TTC549 (cell line): ENCODE data around the gene CNNM3.
"Not testable (repeated sequence)": the region's sequence is repeated elsewhere in the genome, so short reads cannot be mapped to it uniquely, and the experiment has no call there.

ENCODE experiments used
- FAIRE-seq: peaks from 2 replicates; lab custom pipeline; 2012; peaks lifted over from hg19 to GRCh38; lab: Jason Lieb, UNC

Gene CNNM3

DNA sequence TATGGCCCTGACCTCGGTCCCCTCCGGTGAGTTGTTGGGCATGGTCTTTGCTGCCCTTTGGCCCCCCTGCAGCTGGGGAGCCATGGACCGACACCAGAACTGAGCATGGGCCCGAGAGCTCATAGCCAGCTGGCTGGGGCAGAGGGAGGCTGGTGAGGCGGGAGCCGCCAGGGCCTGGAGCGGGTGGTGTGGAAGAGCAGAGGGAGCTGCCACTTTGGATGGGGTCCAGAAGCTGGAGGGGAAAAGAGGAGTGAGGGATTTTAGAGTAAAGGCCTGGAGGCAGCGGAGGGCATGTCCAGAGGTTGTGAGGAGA lies 16.5 kb upstream of the CNNM3 start:
- no peak for FAIRE-seq

GRCh38 chr2:96800061-96801004 lies 15.7 kb upstream of the CNNM3 start:
- FAIRE-seq = no peak

- no peak for FAIRE-seq
These were observed 14.9 kb upstream of the CNNM3 start for GRCh38 chr2:96801005-96801785.

GRCh38 chr2:96801786-96802595 lies 14.1 kb upstream of the CNNM3 start:
- FAIRE-seq = no peak

- no peak for FAIRE-seq
These were observed 13.3 kb upstream of the CNNM3 start for GRCh38 chr2:96802721-96803120.

GRCh38 chr2:96804986-96805385 lies 11.1 kb upstream of the CNNM3 start:
- no peak for FAIRE-seq

- FAIRE-seq = not testable (repeated sequence)
These were observed 10.1 kb upstream of the CNNM3 start for GRCh38 chr2:96805946-96806345.

GRCh38 chr2:96806468-96807126 lies 9.5 kb upstream of the CNNM3 start:
- FAIRE-seq = no peak

DNA sequence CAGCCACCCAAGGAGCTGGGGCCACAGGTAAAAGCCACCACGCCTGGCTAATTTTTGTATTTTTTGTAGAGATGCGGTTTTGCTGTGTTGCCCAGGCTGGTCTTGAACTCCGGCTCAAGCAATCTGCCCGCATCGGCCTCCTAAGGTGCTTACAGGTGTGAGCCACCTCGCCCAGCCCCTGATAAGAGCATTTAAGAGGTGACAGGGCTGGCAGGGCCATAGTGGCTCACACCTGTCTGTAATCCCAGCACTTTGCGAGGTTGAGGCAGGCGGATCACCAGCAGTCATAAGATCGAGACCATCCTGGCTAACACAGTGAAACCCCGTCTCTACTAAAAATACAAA lies 9.0 kb upstream of the CNNM3 start:
- no peak for FAIRE-seq

DNA sequence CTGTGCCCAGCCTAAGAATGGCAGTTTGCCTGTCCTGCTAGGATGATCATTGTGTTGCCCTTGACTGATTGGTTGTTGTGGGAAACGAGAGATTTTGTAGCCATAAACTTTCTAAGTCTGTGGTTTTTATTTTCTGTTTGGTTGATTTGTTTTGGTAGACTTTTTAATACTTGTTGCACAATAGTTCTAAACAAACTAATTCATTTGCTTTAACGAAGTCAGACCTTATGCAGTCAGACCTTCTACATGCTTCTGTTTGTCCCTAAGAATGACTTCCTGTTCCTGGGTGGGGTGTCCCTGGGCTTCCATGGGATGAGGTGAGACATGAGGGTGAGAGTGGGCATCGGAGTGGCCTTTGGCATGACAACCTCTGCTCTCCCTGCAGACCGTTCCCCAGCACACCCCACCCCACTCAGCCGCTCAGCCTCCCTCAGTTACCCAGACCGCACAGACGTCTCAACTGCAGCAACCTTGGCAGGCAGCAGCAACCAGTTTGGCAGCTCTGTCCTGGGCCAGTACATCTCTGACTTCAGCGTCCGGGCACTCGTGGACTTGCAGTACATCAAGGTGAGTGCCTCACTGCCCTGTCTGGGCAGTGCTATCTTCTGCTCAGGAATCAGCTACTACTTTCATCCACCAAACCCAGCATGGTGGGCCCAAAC lies 7.8 kb upstream of the CNNM3 start:
- FAIRE-seq = no peak

GRCh38 chr2:96809216-96809882 lies 6.7 kb upstream of the CNNM3 start:
- no peak for FAIRE-seq

DNA sequence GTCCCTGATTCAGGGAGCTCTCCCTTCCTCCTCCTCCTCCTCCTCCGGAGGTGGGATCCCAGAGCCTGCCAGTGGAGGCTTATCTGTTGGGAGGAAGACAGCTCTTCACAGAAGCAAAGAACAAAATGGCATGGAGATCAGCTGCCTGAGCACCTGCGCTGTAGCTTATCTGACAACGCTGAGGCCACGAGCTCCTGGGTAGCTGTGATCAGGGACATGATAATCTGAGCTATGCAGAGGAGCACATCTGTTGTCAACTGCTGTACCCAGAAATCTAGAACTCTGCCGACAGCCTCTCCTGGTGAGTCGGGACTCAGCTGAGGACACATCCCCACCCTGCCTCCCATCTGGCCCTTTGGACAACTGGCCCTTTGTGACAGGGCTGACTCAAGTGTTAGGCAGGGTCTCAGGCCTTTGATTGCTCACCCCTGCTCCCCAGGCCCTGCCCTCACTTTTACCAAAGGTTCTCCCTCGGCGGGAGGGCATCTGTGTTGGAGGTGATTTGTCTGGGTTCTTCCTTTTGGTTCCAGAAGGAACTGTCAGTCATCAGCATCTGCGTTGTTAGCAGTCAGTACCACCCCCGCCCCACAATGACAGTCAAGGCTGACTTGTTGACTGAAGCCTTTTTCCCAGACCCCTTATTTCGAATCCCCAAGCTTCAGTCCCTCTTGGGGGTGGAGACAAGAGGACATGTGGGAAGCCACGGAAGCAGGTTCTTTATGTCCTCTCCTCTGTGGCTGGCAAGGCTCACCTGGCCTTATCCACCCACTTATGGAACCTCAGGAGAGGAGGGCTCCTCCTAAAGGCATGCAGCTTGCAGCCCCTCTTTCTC lies 5.9 kb upstream of the CNNM3 start:
- FAIRE-seq = no peak

DNA sequence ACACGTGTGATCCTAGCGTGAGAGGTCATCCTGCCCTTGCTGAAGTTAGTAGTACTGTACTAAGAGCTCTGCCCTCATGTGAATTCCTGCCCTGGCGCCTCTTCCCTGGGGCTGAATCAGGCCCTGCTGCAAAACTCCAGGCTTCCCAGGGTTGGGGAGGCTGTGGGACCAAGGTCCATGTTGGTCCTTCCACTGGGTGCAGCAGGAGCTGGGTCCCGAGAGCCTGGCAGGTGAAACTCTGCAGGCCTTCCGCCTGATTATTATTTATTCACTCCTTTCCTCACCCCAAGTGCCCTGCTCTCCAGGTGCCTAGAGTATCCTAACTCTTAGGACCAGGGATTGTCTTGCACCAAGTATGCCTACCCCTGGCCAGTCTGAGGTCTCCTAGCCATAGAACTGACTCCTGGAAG lies 5.3 kb upstream of the CNNM3 start:
- no peak for FAIRE-seq

- FAIRE-seq = no peak
These were observed 4.2 kb upstream of the CNNM3 start for GRCh38 chr2:96811917-96812316.

GRCh38 chr2:96813656-96814055 lies 2.4 kb upstream of the CNNM3 start:
- no peak for FAIRE-seq

DNA sequence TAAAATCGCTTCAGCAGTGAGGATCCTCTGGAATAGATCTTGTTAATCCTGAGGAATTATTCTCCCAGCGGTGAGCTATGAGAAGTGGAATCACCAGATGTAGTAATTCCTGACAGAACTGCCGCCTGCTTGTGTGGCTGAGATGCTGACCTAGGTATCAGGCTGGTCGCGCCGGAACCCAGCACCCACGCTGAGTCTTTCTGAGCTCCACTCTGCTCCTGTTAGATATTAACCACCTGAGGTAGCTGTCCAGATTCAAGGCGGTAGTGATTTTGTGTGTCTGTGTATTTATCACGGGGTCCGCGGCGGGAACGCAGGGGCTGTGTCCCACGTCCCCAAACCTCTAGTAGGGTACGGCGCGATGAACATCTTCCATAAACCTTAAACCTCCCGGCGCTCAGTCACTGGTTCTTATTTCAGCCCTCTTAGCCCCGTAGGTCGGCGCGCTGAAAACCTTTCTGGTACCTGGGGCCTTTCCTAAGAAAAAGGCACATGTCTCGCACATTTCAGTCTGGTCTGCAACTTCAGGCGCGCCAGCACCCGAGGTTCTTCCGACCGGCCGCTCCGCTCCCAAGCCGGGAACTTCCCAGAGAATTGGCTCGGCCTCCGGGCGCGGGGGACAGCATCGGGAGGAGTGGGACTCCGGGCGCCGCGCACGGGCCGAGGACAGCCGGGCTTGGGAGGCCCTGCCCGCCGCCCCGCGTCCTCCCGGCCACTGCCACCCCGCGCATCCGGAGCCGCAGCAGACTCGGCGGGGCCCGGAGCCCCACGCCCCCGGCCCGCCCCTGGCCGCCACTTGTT lies 542 bp upstream of the CNNM3 start:
- FAIRE-seq = no peak

- no peak for FAIRE-seq
These were observed 1.0 kb downstream of the CNNM3 start for GRCh38 chr2:96816836-96817702.

DNA sequence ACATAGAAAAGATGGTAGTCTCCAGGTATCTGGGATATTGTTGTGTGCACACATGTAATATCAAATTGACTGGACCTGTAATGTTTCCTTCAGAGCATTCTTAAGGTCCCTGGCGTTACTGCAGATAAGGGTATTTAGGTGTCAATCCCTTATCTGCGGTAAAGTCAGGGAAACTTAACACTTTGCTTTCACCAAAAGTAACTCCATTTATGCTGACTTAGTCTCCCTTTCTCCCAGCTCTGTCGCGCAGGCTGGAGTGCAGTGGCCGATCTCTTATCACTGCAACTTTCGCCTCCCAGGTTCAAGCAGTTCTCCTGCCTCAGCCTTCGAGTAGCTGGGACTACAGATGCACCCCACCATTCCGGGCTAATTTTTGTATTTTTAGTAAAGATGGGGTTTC lies 1.8 kb downstream of the CNNM3 start:
- no peak for FAIRE-seq
